PFSK-1 (cell line): ENCODE measurements around the gene ACOT9.

Experiments
- FOXP2 ChIP-seq: optimal IDR thresholded peaks from 2 replicates; pipeline ENCODE3; 2011; ENCODE audit warnings: borderline replicate concordance, control low read depth, inconsistent platforms; ENCODE audit not compliant: insufficient read depth; ENCODE audit errors: extremely low read length, extremely low read depth
- POLR2AphosphoS5 ChIP-seq: IDR thresholded peaks from 2 replicates; pipeline ENCODE4 v1.6.1; 2012; ENCODE audit warnings: low read depth, mild to moderate bottlenecking, control low read depth, low read length, moderate library complexity
- SIN3A ChIP-seq: IDR thresholded peaks from 2 replicates; pipeline ENCODE4 v1.6.1; 2012; ENCODE audit warnings: mild to moderate bottlenecking, low read length, moderate library complexity, borderline replicate concordance; ENCODE audit not compliant: insufficient read depth
- TAF1 ChIP-seq: IDR thresholded peaks from 2 replicates; pipeline ENCODE4 v1.6.1; 2012; ENCODE audit warnings: low read length, control low read depth, borderline replicate concordance; ENCODE audit not compliant: insufficient read depth
- TF ChIP-seq, protein P1 (sequence below), 2 experiments: IDR thresholded peaks; 2 replicates each; pipeline versions ENCODE4 v1.6.1 to v1.8.0; 2011 to 2012; ENCODE audit warnings: low read depth in 2 of 2, low read length in 2 of 2, control low read depth in 1 of 2, inconsistent platforms in 1 of 2, mild to moderate bottlenecking in 1 of 2, moderate library complexity in 1 of 2; ENCODE audit not compliant: insufficient read depth in 1 of 2

The ACOT9 gene

GRCh38 chrX:23779025-23779424, 35.9 kb upstream of the ACOT9 start:
- TF ChIP-seq FOXP2, result no peak

GRCh38 chrX:23776363-23776762, 33.3 kb upstream of the ACOT9 start:
- TF ChIP-seq SIN3A (no peak), FOXP2 (no peak), TAF1 (no peak), POLR2AphosphoS5 (no peak)
- TF ChIP-seq, protein P1, sequence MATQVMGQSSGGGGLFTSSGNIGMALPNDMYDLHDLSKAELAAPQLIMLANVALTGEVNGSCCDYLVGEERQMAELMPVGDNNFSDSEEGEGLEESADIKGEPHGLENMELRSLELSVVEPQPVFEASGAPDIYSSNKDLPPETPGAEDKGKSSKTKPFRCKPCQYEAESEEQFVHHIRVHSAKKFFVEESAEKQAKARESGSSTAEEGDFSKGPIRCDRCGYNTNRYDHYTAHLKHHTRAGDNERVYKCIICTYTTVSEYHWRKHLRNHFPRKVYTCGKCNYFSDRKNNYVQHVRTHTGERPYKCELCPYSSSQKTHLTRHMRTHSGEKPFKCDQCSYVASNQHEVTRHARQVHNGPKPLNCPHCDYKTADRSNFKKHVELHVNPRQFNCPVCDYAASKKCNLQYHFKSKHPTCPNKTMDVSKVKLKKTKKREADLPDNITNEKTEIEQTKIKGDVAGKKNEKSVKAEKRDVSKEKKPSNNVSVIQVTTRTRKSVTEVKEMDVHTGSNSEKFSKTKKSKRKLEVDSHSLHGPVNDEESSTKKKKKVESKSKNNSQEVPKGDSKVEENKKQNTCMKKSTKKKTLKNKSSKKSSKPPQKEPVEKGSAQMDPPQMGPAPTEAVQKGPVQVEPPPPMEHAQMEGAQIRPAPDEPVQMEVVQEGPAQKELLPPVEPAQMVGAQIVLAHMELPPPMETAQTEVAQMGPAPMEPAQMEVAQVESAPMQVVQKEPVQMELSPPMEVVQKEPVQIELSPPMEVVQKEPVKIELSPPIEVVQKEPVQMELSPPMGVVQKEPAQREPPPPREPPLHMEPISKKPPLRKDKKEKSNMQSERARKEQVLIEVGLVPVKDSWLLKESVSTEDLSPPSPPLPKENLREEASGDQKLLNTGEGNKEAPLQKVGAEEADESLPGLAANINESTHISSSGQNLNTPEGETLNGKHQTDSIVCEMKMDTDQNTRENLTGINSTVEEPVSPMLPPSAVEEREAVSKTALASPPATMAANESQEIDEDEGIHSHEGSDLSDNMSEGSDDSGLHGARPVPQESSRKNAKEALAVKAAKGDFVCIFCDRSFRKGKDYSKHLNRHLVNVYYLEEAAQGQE (IDR thresholded peaks at IDR 0.05; ENCODE audit: insufficient read depth in 1 of 2, low read depth in 2 of 2, low read length in 2 of 2), result no peak

DNA sequence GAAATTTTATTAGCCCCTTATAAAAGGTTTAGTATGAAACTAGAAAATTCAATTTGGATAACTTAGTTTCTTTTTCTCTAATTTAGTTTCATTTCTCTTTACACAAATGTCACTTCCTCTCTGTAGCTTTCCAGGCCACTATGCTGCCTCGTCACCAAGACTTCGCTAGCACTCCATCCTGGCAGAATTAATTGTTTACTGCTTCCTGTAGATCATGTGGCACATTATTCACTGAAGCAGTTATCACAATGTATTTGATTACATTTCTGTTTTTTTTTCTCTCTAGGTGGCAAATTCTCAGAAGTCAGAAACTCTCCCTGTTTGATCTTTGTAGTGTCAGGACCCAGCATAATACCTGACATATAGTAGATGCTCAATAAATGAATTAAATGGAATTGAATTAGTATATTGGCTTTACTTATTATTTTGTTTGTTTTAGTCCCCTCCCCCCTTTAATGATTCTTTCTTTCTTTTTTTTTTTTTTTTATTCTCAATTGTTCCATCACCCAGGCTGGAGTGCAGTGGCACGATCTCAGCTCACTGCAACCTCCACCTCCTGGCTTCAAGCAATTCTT, 30.6 kb upstream of the ACOT9 start:
- TF ChIP-seq, protein P1 (IDR thresholded peaks at IDR 0.05; ENCODE audit: insufficient read depth in 1 of 2, low read depth in 2 of 2, low read length in 2 of 2), result no peak
- TF ChIP-seq POLR2AphosphoS5 (no peak), FOXP2 (no peak), SIN3A (no peak), TAF1 (no peak)

DNA sequence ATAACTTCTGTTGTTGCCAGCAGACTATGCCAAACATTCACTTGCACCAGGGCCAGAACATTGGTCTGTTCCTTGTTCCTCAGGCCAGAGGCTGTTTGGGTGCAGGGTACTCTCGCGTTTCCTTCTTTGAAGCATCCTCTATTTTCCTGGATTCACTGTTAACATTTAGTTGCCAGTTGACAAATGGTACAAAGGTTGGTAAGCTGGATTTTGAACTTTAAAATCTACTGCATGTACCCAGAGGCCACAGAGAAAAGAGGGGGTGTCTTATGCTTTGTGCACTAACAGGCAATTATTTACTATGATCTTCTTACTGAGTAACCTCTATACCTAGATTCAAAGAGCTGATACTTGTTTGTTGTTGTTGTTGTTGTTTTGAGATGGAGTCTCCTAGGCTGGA, 27.1 kb upstream of the ACOT9 start:
- no peak for TF ChIP-seq FOXP2
- TF ChIP-seq, protein P1 (IDR thresholded peaks at IDR 0.05; ENCODE audit: insufficient read depth in 1 of 2, low read depth in 2 of 2, low read length in 2 of 2), result no peak
- TF ChIP-seq POLR2AphosphoS5, result no peak
- TF ChIP-seq SIN3A, result no peak
- TF ChIP-seq TAF1, result no peak

- no peak for TF ChIP-seq SIN3A
- no peak for TF ChIP-seq TAF1
- TF ChIP-seq FOXP2, result no peak
- TF ChIP-seq, protein P1 (IDR thresholded peaks at IDR 0.05; ENCODE audit: insufficient read depth in 1 of 2, low read depth in 2 of 2, low read length in 2 of 2), result no peak
- no peak for TF ChIP-seq POLR2AphosphoS5
Observed at GRCh38 chrX:23766650-23767551, 23.8 kb upstream of the ACOT9 start.
